K562 (cell line): ENCODE results near the gene SMNDC1. TPM values are rescaled to one million over a fixed set of nuclear protein-coding genes. Genes with fewer than 3 reads are reported as not detected.

Experiments used
- ADNP ChIP-seq: fragments of 200-800 bp; sonication (Bioruptor generic); IDR thresholded peaks from 2 replicates; pipeline ENCODE4 v1.6.1; 2016; ENCODE audit warnings: missing genetic modification characterization, missing compliant biosample characterization
- E2F3 ChIP-seq: fragments of 250-450 bp; sonication (Bioruptor Pico); IDR thresholded peaks from 2 replicates; pipeline ENCODE4 v1.4.0; 2020; ENCODE audit warnings: mild to moderate bottlenecking
- EWSR1 ChIP-seq: fragments of 450-650 bp; IDR thresholded peaks from 2 replicates; pipeline ENCODE4 v1.6.1; 2018; ENCODE audit warnings: borderline replicate concordance, mild to moderate bottlenecking, low read depth, moderate library complexity; ENCODE audit not compliant: partially characterized antibody
- GTF2E2 ChIP-seq: fragments of 200-800 bp; sonication (Bioruptor generic); IDR thresholded peaks from 2 replicates; pipeline ENCODE4 v1.6.1; 2016; ENCODE audit warnings: missing genetic modification characterization, missing compliant biosample characterization
- HSF4 ChIP-seq: fragments of 250-450 bp; sonication (Bioruptor Pico); IDR thresholded peaks from 2 replicates; pipeline ENCODE4 v2.1.2; 2022; ENCODE audit warnings: mild to moderate bottlenecking, moderate library complexity, borderline replicate concordance
- MECOM ChIP-seq: fragments of 250-450 bp; sonication (Bioruptor Pico); IDR thresholded peaks from 2 replicates; pipeline ENCODE4 v1.8.0; 2022; ENCODE audit warnings: inconsistent platforms
- MXI1 ChIP-seq: IDR thresholded peaks from 2 replicates; pipeline ENCODE4 v1.6.1; 2011; ENCODE audit warnings: low read depth, mild to moderate bottlenecking, improper control_type of control experiment, low read length
- PCBP2 ChIP-seq: fragments of 200-400 bp; formaldehyde crosslinking; IDR thresholded peaks from 2 replicates; pipeline ENCODE4 v1.6.1; 2018; ENCODE audit warnings: low read length, low read depth, mild to moderate bottlenecking, moderate library complexity; ENCODE audit not compliant: poor library complexity, severe bottlenecking
- SMARCC2 ChIP-seq: fragments of 450-650 bp; IDR thresholded peaks from 2 replicates; pipeline ENCODE4 v1.6.1; 2017; ENCODE audit warnings: antibody characterized with exemption, moderate library complexity, mild to moderate bottlenecking, low read depth
- ZBTB8A ChIP-seq: fragments of 450-650 bp; IDR thresholded peaks from 2 replicates; pipeline ENCODE4 v1.6.1; 2018; ENCODE audit warnings: mild to moderate bottlenecking, moderate library complexity; ENCODE audit not compliant: partially characterized antibody
- ZNF184 ChIP-seq: sonication (generic); formaldehyde crosslinking; IDR thresholded peaks from 2 replicates; pipeline ENCODE4 v1.5.0; 2020; ENCODE audit warnings: missing genetic modification reagents
- ZNF778 ChIP-seq: fragments of 450-650 bp; formaldehyde crosslinking; IDR thresholded peaks from 2 replicates; pipeline ENCODE4 v1.4.0; 2020; ENCODE audit warnings: mild to moderate bottlenecking, moderate library complexity
- ZNF780A ChIP-seq: fragments of 250-450 bp; sonication (Bioruptor Pico); IDR thresholded peaks from 2 replicates; pipeline ENCODE4 v1.5.0; 2021; ENCODE audit warnings: mild to moderate bottlenecking
- polyA plus RNA-seq, 8 experiments: library from polyadenylated mRNA; depleted of rRNA in 4 of 8; stranded (reverse) in 5 of 8; unstranded in 3 of 8; fragments of >200 nt; fragmentation: Nextera tagmentation in 2 of 8; fragmentation: Illumina TruSeq in 1 of 8; extraction: Ambion mirVana in 2 of 8; extraction: Trizol in 1 of 8; gene quantifications; 2 replicates each; pipeline versions ENCODE4 v1.2.1 to v1.2.3, GENCODE V29; 2011 to 2014; ENCODE audit warnings: inconsistent platforms in 1 of 8, missing spikeins in 1 of 8
- total RNA-seq, 7 experiments: library from RNA; depleted of rRNA in 6 of 7; stranded (reverse); fragments of >200 nt in 6 of 7; fragmentation: Illumina TruSeq in 2 of 7; extraction: Trizol in 2 of 7; gene quantifications; 2 replicates each; pipeline versions ENCODE4 v1.2.1 to v1.2.3, GENCODE V29; 2011 to 2021; ENCODE audit warnings: low replicate concordance in 1 of 7
- TF ChIP-seq, protein P1 (sequence below), 2 experiments: fragments of 250-450 bp in 1 of 2; fragments of 450-650 bp in 1 of 2; sonication (Bioruptor Pico) in 1 of 2; IDR thresholded peaks; 2 replicates each; pipeline versions ENCODE4 v1.6.1 to v1.8.0; 2016 to 2021; ENCODE audit warnings: mild to moderate bottlenecking in 2 of 2, moderate library complexity in 2 of 2, missing compliant biosample characterization in 1 of 2, missing genetic modification characterization in 1 of 2
- TF ChIP-seq, protein P2 (sequence below): sonication (generic); formaldehyde crosslinking; IDR thresholded peaks from 2 replicates; pipeline ENCODE4 v1.9.0; 2022; ENCODE audit warnings: mild to moderate bottlenecking, missing genetic modification reagents
- TF ChIP-seq, protein P3 (sequence below): sonication (generic); formaldehyde crosslinking; IDR thresholded peaks from 2 replicates; pipeline ENCODE4 v1.9.0; 2022; ENCODE audit warnings: mild to moderate bottlenecking, missing genetic modification reagents
- TF ChIP-seq, protein P4 (sequence below): fragments of 250-450 bp; sonication (Bioruptor Pico); IDR thresholded peaks from 2 replicates; pipeline ENCODE4 v1.8.0; 2022; ENCODE audit warnings: moderate library complexity, mild to moderate bottlenecking, inconsistent platforms
- TF ChIP-seq, protein P5 (sequence below): fragments of 250-450 bp; sonication (Bioruptor Pico); IDR thresholded peaks from 2 replicates; pipeline ENCODE4 v1.5.0; 2020; ENCODE audit warnings: mild to moderate bottlenecking
- TF ChIP-seq, protein P6 (sequence below): fragments of 450-650 bp; IDR thresholded peaks from 2 replicates; pipeline ENCODE4 v1.6.1; 2016; ENCODE audit warnings: borderline replicate concordance
- TF ChIP-seq, protein P7 (sequence below): fragments of 450-650 bp; IDR thresholded peaks from 2 replicates; pipeline ENCODE4 v1.6.1; 2016; ENCODE audit warnings: missing biosample characterization, missing genetic modification characterization

The SMNDC1 gene
- total and polyA plus RNA-seq, 9 of the 15 experiments (the other 6 are each of a cell fraction or from before 2014, with no cell fraction given): 6.8 to 35.8 (median 12.3) TPM

DNA sequence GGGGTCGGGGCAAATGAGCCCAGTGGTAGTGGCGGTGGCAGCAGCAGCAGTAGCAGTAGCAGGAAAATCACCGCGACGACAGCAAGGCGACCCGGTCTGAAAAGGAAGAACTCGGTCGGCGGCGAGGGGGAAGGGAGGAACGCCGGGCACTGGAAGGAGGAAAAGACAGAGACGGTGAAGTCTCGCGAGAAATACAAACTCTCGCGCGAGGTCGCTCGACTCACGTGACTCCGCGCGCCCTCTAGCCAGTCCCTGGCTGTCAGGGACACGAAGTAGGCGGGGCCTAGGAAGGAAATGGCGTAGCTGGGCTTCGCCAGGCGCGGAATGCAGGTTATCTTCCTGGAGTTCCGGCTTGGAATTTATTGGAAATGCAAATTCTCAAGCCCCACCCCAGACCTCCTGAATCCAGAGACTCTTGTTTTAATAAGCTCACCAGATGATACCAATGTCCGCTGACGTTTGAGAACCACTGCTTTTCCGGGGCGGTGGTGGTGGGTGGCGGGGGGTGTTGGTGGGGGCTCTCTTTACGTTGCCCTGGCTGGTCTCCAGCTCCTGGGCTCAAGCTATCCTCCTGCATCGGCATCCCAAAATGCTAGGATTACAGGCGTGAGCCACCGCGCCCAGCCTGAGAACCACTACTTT, at the start of gene SMNDC1 (continued):
- no peak for TF ChIP-seq ZNF184 (CRISPR knock-in tag)
- TF ChIP-seq GTF2E2 (tag): peak; percentile 74
- TF ChIP-seq, protein P1, sequence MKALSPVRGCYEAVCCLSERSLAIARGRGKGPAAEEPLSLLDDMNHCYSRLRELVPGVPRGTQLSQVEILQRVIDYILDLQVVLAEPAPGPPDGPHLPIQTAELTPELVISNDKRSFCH (CRISPR knock-in tag; IDR thresholded peaks at IDR 0.05): no peak
- TF ChIP-seq, protein P1 (tag; IDR thresholded peaks at IDR 0.05): no peak
- no peak for TF ChIP-seq ZNF778 (CRISPR knock-in tag)
- TF ChIP-seq, protein P2, sequence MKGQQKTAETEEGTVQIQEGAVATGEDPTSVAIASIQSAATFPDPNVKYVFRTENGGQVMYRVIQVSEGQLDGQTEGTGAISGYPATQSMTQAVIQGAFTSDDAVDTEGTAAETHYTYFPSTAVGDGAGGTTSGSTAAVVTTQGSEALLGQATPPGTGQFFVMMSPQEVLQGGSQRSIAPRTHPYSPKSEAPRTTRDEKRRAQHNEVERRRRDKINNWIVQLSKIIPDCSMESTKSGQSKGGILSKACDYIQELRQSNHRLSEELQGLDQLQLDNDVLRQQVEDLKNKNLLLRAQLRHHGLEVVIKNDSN (CRISPR knock-in tag): peak; percentile 95
- no peak for TF ChIP-seq ZNF780A (CRISPR knock-in tag)
- TF ChIP-seq ZBTB8A: no peak
- TF ChIP-seq, protein P3, sequence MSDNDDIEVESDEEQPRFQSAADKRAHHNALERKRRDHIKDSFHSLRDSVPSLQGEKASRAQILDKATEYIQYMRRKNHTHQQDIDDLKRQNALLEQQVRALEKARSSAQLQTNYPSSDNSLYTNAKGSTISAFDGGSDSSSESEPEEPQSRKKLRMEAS (CRISPR knock-in tag): no peak
- TF ChIP-seq MECOM: no peak
- no peak for TF ChIP-seq ADNP (tag)
- TF ChIP-seq EWSR1: no peak
- no peak for TF ChIP-seq E2F3 (CRISPR knock-in tag)
- TF ChIP-seq, protein P4, sequence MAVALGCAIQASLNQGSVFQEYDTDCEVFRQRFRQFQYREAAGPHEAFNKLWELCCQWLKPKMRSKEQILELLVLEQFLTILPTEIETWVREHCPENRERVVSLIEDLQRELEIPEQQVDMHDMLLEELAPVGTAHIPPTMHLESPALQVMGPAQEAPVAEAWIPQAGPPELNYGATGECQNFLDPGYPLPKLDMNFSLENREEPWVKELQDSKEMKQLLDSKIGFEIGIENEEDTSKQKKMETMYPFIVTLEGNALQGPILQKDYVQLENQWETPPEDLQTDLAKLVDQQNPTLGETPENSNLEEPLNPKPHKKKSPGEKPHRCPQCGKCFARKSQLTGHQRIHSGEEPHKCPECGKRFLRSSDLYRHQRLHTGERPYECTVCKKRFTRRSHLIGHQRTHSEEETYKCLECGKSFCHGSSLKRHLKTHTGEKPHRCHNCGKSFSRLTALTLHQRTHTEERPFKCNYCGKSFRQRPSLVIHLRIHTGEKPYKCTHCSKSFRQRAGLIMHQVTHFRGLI: no peak
- TF ChIP-seq SMARCC2: no peak
- TF ChIP-seq, protein P5, sequence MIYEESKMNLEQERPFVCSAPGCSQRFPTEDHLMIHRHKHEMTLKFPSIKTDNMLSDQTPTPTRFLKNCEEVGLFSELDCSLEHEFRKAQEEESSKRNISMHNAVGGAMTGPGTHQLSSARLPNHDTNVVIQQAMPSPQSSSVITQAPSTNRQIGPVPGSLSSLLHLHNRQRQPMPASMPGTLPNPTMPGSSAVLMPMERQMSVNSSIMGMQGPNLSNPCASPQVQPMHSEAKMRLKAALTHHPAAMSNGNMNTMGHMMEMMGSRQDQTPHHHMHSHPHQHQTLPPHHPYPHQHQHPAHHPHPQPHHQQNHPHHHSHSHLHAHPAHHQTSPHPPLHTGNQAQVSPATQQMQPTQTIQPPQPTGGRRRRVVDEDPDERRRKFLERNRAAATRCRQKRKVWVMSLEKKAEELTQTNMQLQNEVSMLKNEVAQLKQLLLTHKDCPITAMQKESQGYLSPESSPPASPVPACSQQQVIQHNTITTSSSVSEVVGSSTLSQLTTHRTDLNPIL (CRISPR knock-in tag): no peak
- TF ChIP-seq, protein P6, sequence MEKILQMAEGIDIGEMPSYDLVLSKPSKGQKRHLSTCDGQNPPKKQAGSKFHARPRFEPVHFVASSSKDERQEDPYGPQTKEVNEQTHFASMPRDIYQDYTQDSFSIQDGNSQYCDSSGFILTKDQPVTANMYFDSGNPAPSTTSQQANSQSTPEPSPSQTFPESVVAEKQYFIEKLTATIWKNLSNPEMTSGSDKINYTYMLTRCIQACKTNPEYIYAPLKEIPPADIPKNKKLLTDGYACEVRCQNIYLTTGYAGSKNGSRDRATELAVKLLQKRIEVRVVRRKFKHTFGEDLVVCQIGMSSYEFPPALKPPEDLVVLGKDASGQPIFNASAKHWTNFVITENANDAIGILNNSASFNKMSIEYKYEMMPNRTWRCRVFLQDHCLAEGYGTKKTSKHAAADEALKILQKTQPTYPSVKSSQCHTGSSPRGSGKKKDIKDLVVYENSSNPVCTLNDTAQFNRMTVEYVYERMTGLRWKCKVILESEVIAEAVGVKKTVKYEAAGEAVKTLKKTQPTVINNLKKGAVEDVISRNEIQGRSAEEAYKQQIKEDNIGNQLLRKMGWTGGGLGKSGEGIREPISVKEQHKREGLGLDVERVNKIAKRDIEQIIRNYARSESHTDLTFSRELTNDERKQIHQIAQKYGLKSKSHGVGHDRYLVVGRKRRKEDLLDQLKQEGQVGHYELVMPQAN: no peak
- TF ChIP-seq HSF4 (CRISPR knock-in tag): no peak
- no peak for TF ChIP-seq PCBP2
- TF ChIP-seq, protein P7, sequence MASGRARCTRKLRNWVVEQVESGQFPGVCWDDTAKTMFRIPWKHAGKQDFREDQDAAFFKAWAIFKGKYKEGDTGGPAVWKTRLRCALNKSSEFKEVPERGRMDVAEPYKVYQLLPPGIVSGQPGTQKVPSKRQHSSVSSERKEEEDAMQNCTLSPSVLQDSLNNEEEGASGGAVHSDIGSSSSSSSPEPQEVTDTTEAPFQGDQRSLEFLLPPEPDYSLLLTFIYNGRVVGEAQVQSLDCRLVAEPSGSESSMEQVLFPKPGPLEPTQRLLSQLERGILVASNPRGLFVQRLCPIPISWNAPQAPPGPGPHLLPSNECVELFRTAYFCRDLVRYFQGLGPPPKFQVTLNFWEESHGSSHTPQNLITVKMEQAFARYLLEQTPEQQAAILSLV (tag): no peak
- TF ChIP-seq MXI1: no peak
